CD14-positive monocyte (primary cell): Measurements from ENCODE around the gene ATXN1. TPM values are rescaled to one million over a fixed set of nuclear protein-coding genes. Genes with fewer than 3 reads are reported as not detected.

ENCODE experiments used
- DNase-seq, 3 donors: peaks; one replicate each; pipeline ENCODE4 v3.0.0-alpha.2; 2011 to 2022
- H2AFZ ChIP-seq: 2 replicates; pipeline ENCODE4 v1.6.0; 2012; ENCODE audit warnings: mild to moderate bottlenecking, low read depth, low read length, inconsistent platforms; ENCODE audit not compliant: insufficient read depth, poor library complexity, severe bottlenecking
- H3K27ac ChIP-seq, 2 donors: 1 replicate in 1 of 2; 2 replicates in 1 of 2; pipeline ENCODE4 v1.5.1; 2012 to 2013; ENCODE audit warnings: low read length in 2 of 2, control low read depth in 1 of 2, inconsistent platforms in 1 of 2, low read depth in 1 of 2, mild to moderate bottlenecking in 1 of 2
- H3K27me3 ChIP-seq, 2 donors: one replicate each; pipeline versions ENCODE4 v1.6.0 to v1.6.1; 2011 to 2013; ENCODE audit warnings: low read length in 2 of 2; ENCODE audit not compliant: control insufficient read depth in 2 of 2, insufficient read depth in 2 of 2
- H3K36me3 ChIP-seq, 2 donors: replicated peaks in 1 of 2; 1 replicate in 1 of 2; 2 replicates in 1 of 2; pipeline versions ENCODE4 v1.5.1 to v1.6.1; 2012 to 2013; ENCODE audit warnings: low read length in 2 of 2, control low read depth in 1 of 2, inconsistent platforms in 1 of 2, mild to moderate bottlenecking in 1 of 2; ENCODE audit not compliant: insufficient read depth in 2 of 2, control insufficient read depth in 1 of 2
- H3K4me1 ChIP-seq, 2 donors: 1 replicate in 1 of 2; 2 replicates in 1 of 2; pipeline versions ENCODE4 v1.5.1 to v1.6.1; 2012 to 2013; ENCODE audit warnings: low read length in 2 of 2, control low read depth in 1 of 2, inconsistent platforms in 1 of 2, mild to moderate bottlenecking in 1 of 2, moderate library complexity in 1 of 2; ENCODE audit not compliant: insufficient read depth in 2 of 2, control insufficient read depth in 1 of 2
- H3K4me2 ChIP-seq: replicated peaks from 2 replicates; pipeline ENCODE3; 2012; ENCODE audit warnings: low read length, moderate library complexity, mild to moderate bottlenecking; ENCODE audit not compliant: poor library complexity, severe bottlenecking; ENCODE audit errors: extremely low read depth
- H3K4me3 ChIP-seq, 3 experiments: fragments of 200-600 bp in 1 of 3; sonication (generic) in 1 of 3; replicated peaks in 1 of 3; 1 replicate in 2 of 3; 2 replicates in 1 of 3; pipeline ENCODE4 v1.5.1; 2011 to 2013; ENCODE audit warnings: low read length in 3 of 3, mild to moderate bottlenecking in 3 of 3, control low read depth in 2 of 3, low read depth in 2 of 3, inconsistent platforms in 1 of 3, moderate library complexity in 1 of 3
- H3K79me2 ChIP-seq: 2 replicates; pipeline ENCODE4 v1.6.0; 2012; ENCODE audit warnings: mild to moderate bottlenecking, control low read depth, inconsistent platforms, low read length, moderate library complexity; ENCODE audit not compliant: insufficient read depth
- H3K9ac ChIP-seq: 2 replicates; pipeline ENCODE4 v1.6.0; 2017; ENCODE audit warnings: low read length, mild to moderate bottlenecking; ENCODE audit not compliant: insufficient read depth, poor library complexity, severe bottlenecking
- H3K9me3 ChIP-seq, 2 donors: replicated peaks in 1 of 2; 1 replicate in 1 of 2; 2 replicates in 1 of 2; pipeline versions ENCODE4 v1.5.1 to v1.6.1; 2012 to 2013; ENCODE audit warnings: low read length in 2 of 2, control low read depth in 1 of 2; ENCODE audit not compliant: control insufficient read depth in 1 of 2, insufficient read depth in 1 of 2
- H4K20me1 ChIP-seq: 2 replicates; pipeline ENCODE4 v1.6.0; 2012; ENCODE audit warnings: mild to moderate bottlenecking, low read length, control low read depth, moderate library complexity; ENCODE audit not compliant: insufficient read depth
- H3K27ac Mint-ChIP-seq, 7 donors: one replicate each; pipeline ENCODE4 v1.8.0; 2020; ENCODE audit warnings: mild to moderate bottlenecking in 7 of 7, mixed read lengths in 7 of 7, moderate library complexity in 6 of 7, inconsistent platforms in 2 of 7
- H3K27me3 Mint-ChIP-seq, 3 donors: one replicate each; pipeline ENCODE4 v1.8.0; 2021 to 2022; ENCODE audit warnings: low read depth in 3 of 3, mild to moderate bottlenecking in 3 of 3, mixed read lengths in 3 of 3, moderate library complexity in 3 of 3, inconsistent platforms in 1 of 3
- H3K36me3 Mint-ChIP-seq, 2 donors: one replicate each; pipeline ENCODE4 v1.8.0; 2020; ENCODE audit warnings: mixed read lengths in 2 of 2, inconsistent platforms in 1 of 2, mild to moderate bottlenecking in 1 of 2
- H3K4me1 Mint-ChIP-seq: one replicate; pipeline ENCODE4 v1.8.0; 2020; ENCODE audit warnings: mild to moderate bottlenecking, mixed read lengths
- H3K4me3 Mint-ChIP-seq, 2 donors: one replicate each; pipeline ENCODE4 v1.8.0; 2020; ENCODE audit warnings: mild to moderate bottlenecking in 2 of 2, mixed read lengths in 2 of 2, moderate library complexity in 1 of 2
- H3K9me3 Mint-ChIP-seq, 7 donors: one replicate each; pipeline ENCODE4 v1.8.0; 2020 to 2022; ENCODE audit warnings: mixed read lengths in 7 of 7, mild to moderate bottlenecking in 6 of 7, moderate library complexity in 6 of 7, inconsistent platforms in 2 of 7
- CTCF ChIP-seq: fragments of 200-600 bp; IDR thresholded peaks from one replicate; pipeline ENCODE4 v1.8.0; 2022; ENCODE audit warnings: antibody characterized with exemption, mild to moderate bottlenecking
- WGBS: methylation state at CpG from one replicate; pipeline ENCODE4 v1.1.5; 2013; ENCODE audit warnings: missing lambda C conversion rate; ENCODE audit not compliant: insufficient coverage; 5-methylcytosine and 5-hydroxymethylcytosine counted together
- intact Hi-C, 2 donors: fragments of 100-400 bp; cut with micrococcal nuclease; formaldehyde crosslinking; loops; one replicate each; pipeline versions ENCODE4 v1.15.0 to v1.15.1; 2023
- polyA plus RNA-seq, 3 donors: library from polyadenylated mRNA; depleted of rRNA in 1 of 3; unstranded in 2 of 3; stranded (reverse) in 1 of 3; fragments of 300-500 nt in 2 of 3; fragments of >200 nt in 1 of 3; fragmentation: Illumina TruSeq in 2 of 3; gene quantifications; 1 replicate in 2 of 3; 2 replicates in 1 of 3; pipeline ENCODE4 v1.2.3, GENCODE V29; 2012 to 2021

The ATXN1 gene
- polyA plus RNA-seq, 3 donors, result 8.8 to 19.1 (median 10.9) TPM

GRCh38 chr6:16567071-16567470 lies 194.2 kb downstream of the ATXN1 start:
- Histone ChIP-seq H3K36me3 (peaks cover 0 to 16% of the 10 kb centered on the region in 2 donors), H3K9me3 (no peaks in the 10 kb centered on the region), H4K20me1 (peaks cover 33% of the 10 kb centered on the region), H3K4me1 (no peaks in the 10 kb centered on the region), H3K4me3 (no peak overlapping the region), H3K79me2 (no peaks in the 10 kb centered on the region), H3K27me3 (no peaks in the 10 kb centered on the region), H3K4me2 (no peak overlapping the region), H2AFZ (no peak overlapping the region), H3K27ac (no peak overlapping the region), H3K9ac (no peak overlapping the region)
- peaks cover 23 to 36% of the 10 kb centered on the region in 2 donors for H3K36me3 Mint-ChIP-seq
- no peak overlapping the region for H3K4me3 Mint-ChIP-seq
- TF ChIP-seq CTCF, result no peak
- peaks cover 0 to 4% (median 0%) of the 10 kb centered on the region in 7 donors for H3K9me3 Mint-ChIP-seq
- H3K27ac Mint-ChIP-seq, result no peak overlapping the region
- WGBS, result no CpG with 5 or more reads among the region's 1 CpG
- no peak for DNase-seq
- intact Hi-C loops, result no loop called here
- H3K4me1 Mint-ChIP-seq, result peaks cover 3% of the 10 kb centered on the region
- H3K27me3 Mint-ChIP-seq, result peaks cover 0 to 1% (median 0%) of the 10 kb centered on the region in 3 donors

GRCh38 chr6:16564436-16564835 lies 196.8 kb downstream of the ATXN1 start:
- no peak overlapping the region for H3K27ac Mint-ChIP-seq
- no peak overlapping the region for H2AFZ ChIP-seq

More at GRCh38 chr6:16564436-16564835, 196.8 kb downstream of the ATXN1 start:
- Mint-ChIP-seq H3K36me3 (peaks cover 14 to 18% of the 10 kb centered on the region in 2 donors), H3K4me1 (no peaks in the 10 kb centered on the region), H3K4me3 (no peak overlapping the region), H3K27me3 (peaks cover 0 to 1% (median 0%) of the 10 kb centered on the region in 3 donors), H3K9me3 (no peaks in the 10 kb centered on the region)
- Histone ChIP-seq H3K4me2 (no peak overlapping the region), H4K20me1 (peaks cover 27% of the 10 kb centered on the region), H3K9me3 (no peaks in the 10 kb centered on the region), H3K4me3 (no peak overlapping the region), H3K9ac (no peak overlapping the region), H3K27me3 (no peaks in the 10 kb centered on the region), H3K79me2 (no peaks in the 10 kb centered on the region), H3K36me3 (peaks cover 0 to 19% of the 10 kb centered on the region in 2 donors), H3K4me1 (no peaks in the 10 kb centered on the region), H3K27ac (no peak overlapping the region)
- WGBS, result no CpG with 5 or more reads among the region's 2 CpGs
- intact Hi-C loops, result no loop called here
- DNase-seq, result no peak
- TF ChIP-seq CTCF, result no peak
